Measurements from ENCODE around the gene NDRG3.
"Not testable (repeated sequence)": the region's sequence is repeated elsewhere in the genome, so short reads cannot be mapped to it uniquely, and the experiment has no call there.

NDRG3 gene

GRCh38 chr20:36700438-36700837 lies 45.5 kb downstream of the NDRG3 start:
- no peak for TF ChIP-seq CTCF (IDR thresholded peaks at IDR 0.05; ENCODE audit: low read depth, low read length)
- DNase-seq (ENCODE audit: extremely low read depth, low read depth), result no peak

- not testable (repeated sequence) for DNase-seq (ENCODE audit: extremely low read depth, low read depth)
Measured at GRCh38 chr20:36695467-36695866, 50.4 kb downstream of the NDRG3 start.

- no peak for DNase-seq (ENCODE audit: extremely low read depth, low read depth)
Measured at GRCh38 chr20:36688630-36689029, 57.3 kb downstream of the NDRG3 start.

GRCh38 chr20:36687850-36688249 lies 58.0 kb downstream of the NDRG3 start:
- TF ChIP-seq CTCF (IDR thresholded peaks at IDR 0.05; ENCODE audit: low read depth, low read length), result no peak
- DNase-seq (ENCODE audit: extremely low read depth, low read depth), result no peak

More at GRCh38 chr20:36688630-36689029, 57.3 kb downstream of the NDRG3 start:
- no peak for TF ChIP-seq CTCF (IDR thresholded peaks at IDR 0.05; ENCODE audit: low read depth, low read length)

- no peak for TF ChIP-seq CTCF (IDR thresholded peaks at IDR 0.05; ENCODE audit: low read depth, low read length)
Measured at GRCh38 chr20:36686944-36687343, 58.9 kb downstream of the NDRG3 start.

GRCh38 chr20:36686504-36686903 lies 59.4 kb downstream of the NDRG3 start:
- no peak for DNase-seq (ENCODE audit: extremely low read depth, low read depth)

More at GRCh38 chr20:36686944-36687343, 58.9 kb downstream of the NDRG3 start:
- DNase-seq (ENCODE audit: extremely low read depth, low read depth), result no peak

GRCh38 chr20:36684747-36685146 lies 61.1 kb downstream of the NDRG3 start:
- DNase-seq (ENCODE audit: extremely low read depth, low read depth), result no peak
- no peak for TF ChIP-seq CTCF (IDR thresholded peaks at IDR 0.05; ENCODE audit: low read depth, low read length)

More at GRCh38 chr20:36686504-36686903, 59.4 kb downstream of the NDRG3 start:
- TF ChIP-seq CTCF (IDR thresholded peaks at IDR 0.05; ENCODE audit: low read depth, low read length), result no peak

- no peak for DNase-seq (ENCODE audit: extremely low read depth, low read depth)
- no peak for TF ChIP-seq CTCF (IDR thresholded peaks at IDR 0.05; ENCODE audit: low read depth, low read length)
Measured at GRCh38 chr20:36682311-36682710, 63.6 kb downstream of the NDRG3 start.
